GM12878 (cell line): Measurements from ENCODE around the gene IRAK2.

Experiments
- BACH1 ChIP-seq: fragments of 450-650 bp; IDR thresholded peaks from 2 replicates; pipeline ENCODE4 v1.6.1; 2017; ENCODE audit warnings: mild to moderate bottlenecking, borderline replicate concordance
- BRCA1 ChIP-seq: IDR thresholded peaks from 2 replicates; pipeline ENCODE4 v1.6.1; 2011; ENCODE audit warnings: low read depth, low read length, improper control_type of control experiment
- PAX5 ChIP-seq: IDR thresholded peaks from 2 replicates; pipeline ENCODE4 v1.6.1; 2011; ENCODE audit warnings: low read depth, low read length, borderline replicate concordance
- PAX8 ChIP-seq: fragments of 450-650 bp; IDR thresholded peaks from 2 replicates; pipeline ENCODE4 v1.6.1; 2017; ENCODE audit warnings: mild to moderate bottlenecking, moderate library complexity
- RFX5 ChIP-seq: IDR thresholded peaks from 2 replicates; pipeline ENCODE4 v1.6.1; 2011; ENCODE audit warnings: low read depth, low read length, improper control_type of control experiment
- TF ChIP-seq, protein P1 (sequence below): fragments of 150-350 bp; IDR thresholded peaks from 2 replicates; pipeline ENCODE4 v1.6.1; 2016; ENCODE audit warnings: low read depth, low read length

DNA sequence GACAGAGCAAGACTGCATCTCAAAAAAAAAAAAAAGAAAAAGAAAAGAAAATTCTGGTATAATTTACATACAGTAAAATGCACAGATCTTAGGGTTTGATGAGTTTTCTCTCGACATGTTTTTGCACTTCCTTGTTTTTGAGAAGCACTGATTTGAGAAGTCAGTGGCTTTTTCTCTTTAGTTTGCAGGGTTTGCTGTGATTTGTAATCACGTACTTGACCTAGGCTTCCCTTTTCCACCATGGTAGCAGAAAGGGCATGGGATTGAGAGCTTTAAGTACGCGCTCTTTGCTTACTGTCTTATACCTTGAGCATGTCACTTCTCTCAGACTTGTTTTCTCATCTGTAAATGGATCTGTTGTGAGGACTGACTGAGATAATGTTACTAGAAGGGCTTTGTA lies 19.0 kb upstream of the IRAK2 start:
- TF ChIP-seq, protein P1, sequence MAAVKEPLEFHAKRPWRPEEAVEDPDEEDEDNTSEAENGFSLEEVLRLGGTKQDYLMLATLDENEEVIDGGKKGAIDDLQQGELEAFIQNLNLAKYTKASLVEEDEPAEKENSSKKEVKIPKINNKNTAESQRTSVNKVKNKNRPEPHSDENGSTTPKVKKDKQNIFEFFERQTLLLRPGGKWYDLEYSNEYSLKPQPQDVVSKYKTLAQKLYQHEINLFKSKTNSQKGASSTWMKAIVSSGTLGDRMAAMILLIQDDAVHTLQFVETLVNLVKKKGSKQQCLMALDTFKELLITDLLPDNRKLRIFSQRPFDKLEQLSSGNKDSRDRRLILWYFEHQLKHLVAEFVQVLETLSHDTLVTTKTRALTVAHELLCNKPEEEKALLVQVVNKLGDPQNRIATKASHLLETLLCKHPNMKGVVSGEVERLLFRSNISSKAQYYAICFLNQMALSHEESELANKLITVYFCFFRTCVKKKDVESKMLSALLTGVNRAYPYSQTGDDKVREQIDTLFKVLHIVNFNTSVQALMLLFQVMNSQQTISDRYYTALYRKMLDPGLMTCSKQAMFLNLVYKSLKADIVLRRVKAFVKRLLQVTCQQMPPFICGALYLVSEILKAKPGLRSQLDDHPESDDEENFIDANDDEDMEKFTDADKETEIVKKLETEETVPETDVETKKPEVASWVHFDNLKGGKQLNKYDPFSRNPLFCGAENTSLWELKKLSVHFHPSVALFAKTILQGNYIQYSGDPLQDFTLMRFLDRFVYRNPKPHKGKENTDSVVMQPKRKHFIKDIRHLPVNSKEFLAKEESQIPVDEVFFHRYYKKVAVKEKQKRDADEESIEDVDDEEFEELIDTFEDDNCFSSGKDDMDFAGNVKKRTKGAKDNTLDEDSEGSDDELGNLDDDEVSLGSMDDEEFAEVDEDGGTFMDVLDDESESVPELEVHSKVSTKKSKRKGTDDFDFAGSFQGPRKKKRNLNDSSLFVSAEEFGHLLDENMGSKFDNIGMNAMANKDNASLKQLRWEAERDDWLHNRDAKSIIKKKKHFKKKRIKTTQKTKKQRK = no peak
- TF ChIP-seq BRCA1 (no peak), BACH1 (no peak), PAX5 (no peak), PAX8 (no peak), RFX5 (no peak)
